Epithelial cell of proximal tubule (primary cell): ENCODE measurements around the gene IGF2R. TPM values are rescaled to one million over a fixed set of nuclear protein-coding genes. Genes with fewer than 3 reads are reported as not detected.

Experiments used
- DNase-seq: peaks from one replicate; pipeline ENCODE4 v3.0.0-alpha.2; 2011; ENCODE audit warnings: low read depth
- H3K4me3 ChIP-seq: 2 replicates; pipeline ENCODE4 v1.5.1; 2011; ENCODE audit warnings: low read depth, mild to moderate bottlenecking, low read length
- total RNA-seq: library from RNA; depleted of rRNA; stranded (reverse); fragments of >200 nt; gene quantifications from 2 replicates; pipeline ENCODE4 v1.2.3, GENCODE V29; 2015
- TF ChIP-seq, protein P1 (sequence below): conservative IDR thresholded peaks from 2 replicates; pipeline ENCODE4 v1.5.1; 2012; ENCODE audit warnings: low read depth, mild to moderate bottlenecking, low read length

IGF2R gene
- total RNA-seq, 1 donor from 2014 or later: 50.8 TPM

DNA sequence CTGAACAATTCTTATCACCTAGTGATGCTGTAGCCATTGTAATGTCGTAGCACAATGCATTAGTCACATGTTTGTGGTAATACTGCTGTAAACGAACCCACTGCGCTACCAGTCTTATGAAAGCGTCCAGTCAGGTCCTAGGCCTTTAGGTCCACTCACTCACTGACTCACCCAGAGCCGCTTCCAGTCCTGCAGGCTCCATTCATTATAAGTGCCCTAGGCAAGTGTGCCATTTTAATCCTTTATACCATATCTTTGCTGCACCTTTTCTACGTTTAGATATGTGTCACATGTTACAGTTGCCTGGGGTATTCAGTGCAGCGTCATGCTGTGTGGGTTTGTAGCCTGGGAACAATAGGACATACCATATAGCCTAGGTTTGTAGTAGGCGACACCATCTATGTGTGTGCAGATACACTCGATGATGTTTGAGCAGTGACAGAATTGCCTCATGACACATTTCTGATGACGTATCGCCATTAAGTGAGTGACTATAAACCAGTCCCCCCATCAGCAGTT lies 15.4 kb downstream of the IGF2R start:
- DNase-seq: no peak
- H3K4me3 ChIP-seq: no peak overlapping the region
- TF ChIP-seq, protein P1, sequence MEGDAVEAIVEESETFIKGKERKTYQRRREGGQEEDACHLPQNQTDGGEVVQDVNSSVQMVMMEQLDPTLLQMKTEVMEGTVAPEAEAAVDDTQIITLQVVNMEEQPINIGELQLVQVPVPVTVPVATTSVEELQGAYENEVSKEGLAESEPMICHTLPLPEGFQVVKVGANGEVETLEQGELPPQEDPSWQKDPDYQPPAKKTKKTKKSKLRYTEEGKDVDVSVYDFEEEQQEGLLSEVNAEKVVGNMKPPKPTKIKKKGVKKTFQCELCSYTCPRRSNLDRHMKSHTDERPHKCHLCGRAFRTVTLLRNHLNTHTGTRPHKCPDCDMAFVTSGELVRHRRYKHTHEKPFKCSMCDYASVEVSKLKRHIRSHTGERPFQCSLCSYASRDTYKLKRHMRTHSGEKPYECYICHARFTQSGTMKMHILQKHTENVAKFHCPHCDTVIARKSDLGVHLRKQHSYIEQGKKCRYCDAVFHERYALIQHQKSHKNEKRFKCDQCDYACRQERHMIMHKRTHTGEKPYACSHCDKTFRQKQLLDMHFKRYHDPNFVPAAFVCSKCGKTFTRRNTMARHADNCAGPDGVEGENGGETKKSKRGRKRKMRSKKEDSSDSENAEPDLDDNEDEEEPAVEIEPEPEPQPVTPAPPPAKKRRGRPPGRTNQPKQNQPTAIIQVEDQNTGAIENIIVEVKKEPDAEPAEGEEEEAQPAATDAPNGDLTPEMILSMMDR: no peak

DNA sequence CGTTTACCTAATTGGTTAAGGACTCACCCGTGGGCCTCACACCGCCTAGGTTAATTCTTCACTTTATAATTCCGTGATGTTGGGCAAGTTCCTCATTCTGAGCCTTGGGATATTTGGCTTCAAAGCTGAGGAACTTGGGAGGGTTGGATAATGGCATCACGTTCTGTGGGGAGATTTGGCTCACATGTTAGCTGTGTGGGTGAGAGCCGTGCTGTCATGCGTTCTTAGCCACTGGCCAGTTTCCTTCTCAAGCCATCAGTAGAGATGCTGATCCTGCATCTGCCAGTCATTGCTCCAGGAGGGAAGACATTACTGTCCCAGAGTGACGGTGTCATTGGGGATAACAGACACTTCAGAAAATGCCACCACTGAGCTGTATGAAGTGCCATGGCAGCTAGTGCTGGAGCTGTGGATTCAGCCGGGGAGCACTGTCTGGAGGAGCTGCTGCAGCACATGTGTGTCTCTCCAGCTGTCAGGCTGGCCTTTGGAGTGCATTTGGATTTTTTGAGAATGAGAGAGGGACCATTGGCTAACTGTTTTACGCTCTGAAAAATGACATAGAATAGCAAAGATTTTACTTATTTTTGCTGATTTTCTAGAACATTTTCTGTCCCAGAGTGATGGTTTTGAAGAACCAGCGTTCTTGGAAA lies 16.5 kb downstream of the IGF2R start:
- TF ChIP-seq, protein P1: no peak
- no peak overlapping the region for H3K4me3 ChIP-seq
- no peak for DNase-seq

DNA sequence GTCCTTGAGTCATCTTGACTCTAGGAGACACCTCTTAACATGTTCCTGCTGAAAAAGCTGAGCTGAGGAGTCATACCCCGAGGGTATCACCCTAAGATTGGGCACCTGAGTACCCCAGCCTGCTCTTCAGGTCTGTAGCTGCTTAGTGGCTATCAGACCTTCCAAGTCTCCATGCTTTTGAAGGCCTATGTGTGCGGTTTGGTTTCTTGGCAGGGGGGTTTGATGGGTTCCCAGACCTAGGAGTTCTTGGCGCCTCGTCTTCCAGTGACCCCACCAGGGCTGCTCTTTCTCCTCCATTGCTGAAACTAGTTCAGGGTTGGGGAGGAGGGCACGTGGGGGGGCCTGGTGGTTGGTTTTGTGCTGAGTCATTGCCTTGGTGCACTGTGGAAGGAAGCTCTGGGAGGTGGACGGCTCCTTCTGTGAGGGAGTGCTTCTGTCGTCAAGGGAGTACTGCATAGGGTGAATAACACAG lies 20.1 kb downstream of the IGF2R start:
- TF ChIP-seq, protein P1: no peak

DNA sequence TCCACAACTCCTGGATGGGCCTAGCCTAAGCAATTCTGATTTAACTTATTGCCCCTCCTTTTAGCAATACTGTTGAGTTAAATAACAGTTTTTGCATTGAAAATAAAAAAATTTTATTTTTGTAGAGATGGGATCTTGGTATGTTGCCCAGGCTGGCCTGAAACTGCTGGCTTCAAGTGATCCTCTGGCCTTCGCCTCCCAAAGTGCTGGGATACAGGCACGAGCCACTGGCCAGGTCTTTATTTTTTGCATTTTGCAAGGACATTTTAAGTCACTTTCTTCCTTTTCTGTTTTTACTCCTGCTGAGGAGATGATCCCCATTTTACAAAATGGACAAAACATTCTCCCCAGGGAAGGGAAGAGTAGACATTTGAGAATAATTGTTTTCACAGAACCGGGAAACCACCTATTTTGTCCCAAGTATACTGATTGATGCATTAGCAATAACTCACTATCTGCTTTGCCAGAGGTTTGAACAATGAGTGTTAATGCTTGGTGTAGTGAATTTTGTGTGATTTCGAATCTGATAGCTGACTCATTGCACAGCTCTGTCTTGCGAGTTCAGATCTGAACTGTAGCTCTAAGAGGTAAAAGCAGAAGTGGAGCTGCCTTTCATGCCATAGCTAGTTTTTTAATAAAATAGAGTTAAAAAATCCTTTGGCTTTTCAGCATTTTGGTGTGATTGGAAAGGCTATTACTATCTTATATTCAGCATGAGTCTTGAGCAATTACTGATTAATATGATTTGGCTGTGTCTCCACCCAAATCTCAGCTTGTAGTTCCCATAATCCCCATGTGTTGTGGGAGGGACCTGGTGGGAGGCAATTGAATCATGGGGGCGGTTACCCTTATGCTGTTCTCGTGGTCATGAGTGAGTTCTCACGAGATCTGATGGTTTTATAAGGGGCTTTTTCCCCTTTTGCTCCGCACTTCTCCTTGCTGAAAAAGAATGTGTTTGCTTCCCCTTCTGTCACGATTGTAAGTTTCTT lies 20.9 kb downstream of the IGF2R start:
- DNase-seq: no peak
- H3K4me3 ChIP-seq: no peak overlapping the region
- TF ChIP-seq, protein P1: no peak

More for the DNA sequence above, 20.1 kb downstream of the IGF2R start:
- H3K4me3 ChIP-seq: no peak overlapping the region
- DNase-seq: no peak

DNA sequence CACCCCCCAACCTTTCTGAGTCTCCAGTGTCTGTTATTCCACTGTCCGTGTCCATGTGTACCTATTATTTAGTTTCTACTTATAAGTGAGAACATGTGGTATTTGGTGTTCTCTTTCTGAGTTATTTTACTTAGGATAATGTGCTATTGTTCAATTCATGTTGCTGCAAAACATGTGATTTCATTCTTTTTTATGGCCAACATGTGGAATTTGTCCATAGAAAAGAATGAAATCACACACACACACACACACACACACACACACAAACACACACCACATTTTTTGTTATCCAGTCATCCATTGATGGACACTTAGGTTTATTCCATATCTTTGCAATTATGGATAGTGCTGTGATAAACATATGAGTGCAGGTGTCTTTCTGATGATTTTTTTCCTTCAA lies 23.5 kb downstream of the IGF2R start:
- no peak overlapping the region for H3K4me3 ChIP-seq
- TF ChIP-seq, protein P1: no peak
- no peak for DNase-seq

DNA sequence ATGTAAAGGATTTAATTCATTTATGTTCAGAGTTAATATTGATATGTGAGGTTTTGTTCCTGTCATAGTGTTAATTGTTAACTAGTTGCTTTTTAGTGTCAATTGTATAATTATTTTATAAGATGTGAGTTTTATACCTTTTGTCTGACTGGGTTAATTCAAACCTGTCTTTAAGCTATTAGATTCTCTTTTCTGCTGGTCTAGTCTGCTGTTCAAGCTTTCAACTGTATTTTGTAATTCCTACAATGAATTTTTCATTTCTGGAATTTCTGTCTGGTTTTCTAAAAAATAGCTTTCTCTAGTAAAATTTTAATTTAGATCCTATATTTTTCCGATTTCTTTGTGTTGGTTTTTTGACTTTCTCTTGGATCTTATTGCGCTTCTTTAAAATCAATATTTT lies 26.5 kb downstream of the IGF2R start:
- H3K4me3 ChIP-seq: no peak overlapping the region
- TF ChIP-seq, protein P1: no peak
- DNase-seq: no peak
